GM12892 (cell line): ENCODE measurements around the gene MCM7.

ENCODE experiments used
- DNase-seq: peaks from one replicate; pipeline ENCODE4 v3.0.0; 2011; ENCODE audit not compliant: insufficient read length
- FAIRE-seq: peaks from 2 replicates; lab custom pipeline; 2011; peaks lifted over from hg19 to GRCh38; lab: Jason Lieb, UNC
- POLR2A ChIP-seq: IDR thresholded peaks from 2 replicates; pipeline ENCODE4 v1.6.1; 2011; ENCODE audit warnings: low read depth, low read length, control low read depth
- POLR2AphosphoS5 ChIP-seq: IDR thresholded peaks from 2 replicates; pipeline ENCODE4 v1.6.1; 2011; ENCODE audit warnings: low read depth, low read length, control low read depth
- TAF1 ChIP-seq: IDR thresholded peaks from 2 replicates; pipeline ENCODE4 v1.6.1; 2011; ENCODE audit warnings: low read depth, mild to moderate bottlenecking, control low read depth, low read length, borderline replicate concordance

The MCM7 gene

DNA sequence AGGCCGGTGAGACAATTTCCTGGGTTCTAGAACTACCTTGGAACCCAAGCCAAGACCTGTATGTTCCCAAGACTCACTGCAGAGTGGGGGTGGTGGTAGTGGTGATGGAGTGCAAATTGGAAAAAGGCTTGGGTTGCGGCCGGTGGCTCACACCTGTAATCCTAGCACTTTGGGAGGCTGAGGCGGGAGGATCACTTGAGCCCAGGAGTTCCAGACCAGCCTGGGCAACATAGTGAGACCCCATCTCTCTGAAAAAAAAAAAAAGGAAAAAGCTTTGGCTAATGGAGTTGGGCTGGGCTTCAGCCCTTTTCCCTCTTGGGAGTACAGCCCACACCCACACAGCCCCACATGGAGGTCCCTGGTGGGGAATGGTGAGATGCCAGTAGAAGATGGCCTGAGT, 4.3 kb upstream of the MCM7 start:
- FAIRE-seq: no peak
- no peak for DNase-seq
- no peak for TF ChIP-seq TAF1
- no peak for TF ChIP-seq POLR2A
- no peak for TF ChIP-seq POLR2AphosphoS5

GRCh38 chr7:100102950-100103840, 2.0 kb upstream of the MCM7 start:
- TF ChIP-seq POLR2A (no peak), POLR2AphosphoS5 (no peak), TAF1 (no peak)
- FAIRE-seq (no peak), DNase-seq (no peak)

DNA sequence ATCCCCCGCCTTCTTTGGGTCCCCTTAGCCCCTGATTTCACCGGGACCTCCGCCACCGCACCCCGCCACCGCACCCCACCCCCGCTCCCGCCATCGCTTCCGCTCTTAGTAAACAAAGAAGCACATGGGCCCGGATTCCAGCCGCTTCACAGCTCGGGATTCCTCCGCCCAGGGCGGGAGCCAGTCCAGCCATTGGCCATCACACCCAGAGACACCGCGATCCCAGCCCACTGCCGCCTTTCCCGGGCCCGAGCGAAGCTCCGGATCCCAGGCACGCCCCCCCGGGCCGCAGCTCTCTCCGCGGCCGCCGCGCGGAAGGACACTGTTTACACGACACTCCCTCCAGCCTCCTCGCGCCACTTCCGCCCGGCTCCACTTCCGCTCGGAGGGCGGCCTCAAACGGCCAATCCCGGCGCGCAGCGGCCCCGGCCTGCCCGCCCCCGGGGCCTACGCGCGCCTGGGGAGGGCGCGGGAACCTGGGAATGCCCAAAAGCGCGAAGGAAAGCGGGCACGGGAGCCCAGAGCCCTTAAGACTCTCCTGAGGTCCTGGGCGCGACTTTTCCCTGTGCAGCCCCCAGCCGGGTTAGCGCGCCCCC, 679 bp downstream of the MCM7 start:
- FAIRE-seq (peak; percentile 79), DNase-seq (peak; percentile 96)
- 0 out of 2 replicates have a peak, but pooled peaks have one; percentile 47 for TF ChIP-seq TAF1
- TF ChIP-seq POLR2A: peak; percentile 43
- TF ChIP-seq POLR2AphosphoS5: no peak

DNA sequence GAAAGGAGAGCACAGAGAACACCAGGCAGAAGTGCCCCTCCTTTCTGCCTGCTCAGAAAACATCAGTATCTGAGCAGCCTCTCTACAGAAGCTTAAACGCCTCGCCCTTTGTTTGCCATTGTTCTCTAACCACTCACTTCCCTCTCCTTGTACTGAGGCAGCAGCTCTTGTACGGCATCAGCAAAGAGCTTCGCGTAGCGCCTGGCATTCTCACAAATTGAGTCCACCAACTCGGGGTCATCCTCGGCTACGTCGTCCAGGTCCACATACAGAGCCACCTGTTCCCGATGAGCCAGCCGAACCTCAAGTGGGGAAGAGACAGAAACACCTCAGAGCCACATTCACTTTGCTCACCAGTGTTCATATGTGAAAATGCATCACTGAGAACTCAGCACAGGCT, 1.7 kb downstream of the MCM7 start:
- TF ChIP-seq TAF1 (no peak), POLR2AphosphoS5 (no peak), POLR2A (no peak)
- FAIRE-seq: no peak
- no peak for DNase-seq

DNA sequence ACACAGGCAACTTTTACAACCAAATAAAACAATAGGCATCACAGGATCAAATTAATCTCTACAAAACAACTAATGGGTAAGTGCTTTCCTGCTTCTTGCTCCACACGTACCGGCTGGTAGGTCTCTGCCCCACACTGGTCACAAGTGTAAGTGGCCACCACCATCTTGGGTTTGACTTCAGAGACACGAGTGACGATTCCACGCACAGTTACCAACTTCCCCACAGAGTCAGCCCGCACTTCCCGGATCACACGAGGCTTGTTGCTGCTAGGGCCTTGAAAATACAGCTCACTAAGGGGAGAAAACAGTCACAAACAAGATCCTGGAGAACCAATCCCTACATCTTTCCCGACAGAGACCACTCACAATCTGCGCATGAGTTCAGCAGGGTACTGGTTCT, 2.3 kb downstream of the MCM7 start:
- DNase-seq (no peak), FAIRE-seq (no peak)
- TF ChIP-seq POLR2A (0 out of 2 replicates have a peak, but pooled peaks have one; percentile 8), POLR2AphosphoS5 (no peak)

DNA sequence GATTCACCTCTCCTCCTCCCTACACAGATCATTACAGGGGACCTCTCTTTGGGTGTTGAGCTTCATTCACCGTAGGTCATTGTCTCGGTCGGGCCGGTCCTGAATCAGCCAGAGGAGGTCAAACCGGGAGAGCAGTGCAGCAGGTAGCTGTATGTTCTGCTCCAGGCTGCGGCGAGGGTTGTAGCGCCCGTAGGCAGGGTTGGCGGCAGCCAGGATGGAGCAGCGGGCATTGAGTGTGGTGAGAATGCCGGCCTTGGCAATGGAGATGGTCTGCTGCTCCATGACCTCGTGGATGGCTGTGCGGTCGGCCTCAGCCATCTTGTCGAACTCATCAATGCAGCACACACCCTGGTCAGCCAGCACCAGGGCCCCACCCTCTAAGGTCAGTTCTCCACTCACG, 5.5 kb downstream of the MCM7 start:
- FAIRE-seq (no peak), DNase-seq (no peak)

GRCh38 chr7:100095289-100095688, 5.9 kb downstream of the MCM7 start:
- DNase-seq (no peak), FAIRE-seq (no peak)
- TF ChIP-seq POLR2AphosphoS5: peak; percentile 12; the same call in 1 of the 2 replicates
- no peak for TF ChIP-seq POLR2A

More for the DNA sequence above, 5.5 kb downstream of the MCM7 start:
- TF ChIP-seq POLR2A (no peak; the same call in 1 of the 2 replicates), POLR2AphosphoS5 (no peak; the same call in 1 of the 2 replicates), TAF1 (no peak)

DNA sequence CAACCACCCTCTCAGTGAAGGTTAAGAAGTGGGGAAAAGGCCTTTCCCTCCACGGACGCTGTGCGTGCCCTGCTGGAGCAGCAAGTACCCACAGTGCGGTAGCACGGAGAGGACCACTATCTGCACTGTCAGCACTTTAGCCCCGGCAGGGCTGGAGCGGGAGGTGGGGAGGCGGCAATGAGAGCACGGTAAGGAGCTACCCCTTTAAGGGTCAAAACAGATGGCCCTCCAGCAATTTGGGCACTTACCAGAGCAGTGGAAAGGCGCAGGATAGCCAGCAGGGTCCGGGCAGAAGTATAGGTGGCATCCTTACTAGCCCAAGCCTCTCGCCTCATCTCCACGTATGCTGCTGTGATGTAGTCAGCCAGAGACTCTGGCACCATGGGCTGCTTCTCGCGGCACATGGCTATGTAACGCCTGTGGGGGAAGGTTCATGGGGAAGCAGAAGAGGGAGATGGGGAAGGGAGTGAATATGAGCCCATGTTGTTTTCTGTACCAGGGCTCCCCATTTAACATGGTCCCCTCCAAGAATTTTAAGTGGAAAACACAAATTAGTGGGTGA, 7.2 kb downstream of the MCM7 start:
- DNase-seq (no peak), FAIRE-seq (no peak)
- TF ChIP-seq POLR2AphosphoS5: peak; percentile 60
- no peak for TF ChIP-seq TAF1
- peak; percentile 64 for TF ChIP-seq POLR2A

DNA sequence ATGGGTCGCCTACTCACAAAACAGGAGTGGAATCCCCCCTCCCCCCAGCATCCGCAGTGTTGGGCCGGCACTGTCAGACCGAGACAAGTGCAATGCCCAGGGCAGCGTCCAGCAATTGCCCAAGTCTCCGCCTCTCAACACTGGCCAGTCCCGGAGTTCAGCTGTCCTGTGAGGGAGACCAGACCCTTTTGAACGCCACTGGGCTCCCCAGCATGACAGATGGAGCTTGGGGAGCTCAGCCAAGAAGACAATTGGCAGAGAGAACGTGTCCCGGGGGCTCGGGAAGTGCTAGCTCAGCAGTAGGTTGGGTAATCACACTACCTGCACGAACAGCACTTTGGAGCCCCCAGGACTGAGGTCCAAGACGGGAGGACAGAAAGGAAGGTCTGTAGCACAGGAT, 7.7 kb downstream of the MCM7 start:
- TF ChIP-seq POLR2AphosphoS5 (0 out of 2 replicates have a peak, but pooled peaks have one; percentile 17), POLR2A (no peak)
- DNase-seq: no peak
- no peak for FAIRE-seq

DNA sequence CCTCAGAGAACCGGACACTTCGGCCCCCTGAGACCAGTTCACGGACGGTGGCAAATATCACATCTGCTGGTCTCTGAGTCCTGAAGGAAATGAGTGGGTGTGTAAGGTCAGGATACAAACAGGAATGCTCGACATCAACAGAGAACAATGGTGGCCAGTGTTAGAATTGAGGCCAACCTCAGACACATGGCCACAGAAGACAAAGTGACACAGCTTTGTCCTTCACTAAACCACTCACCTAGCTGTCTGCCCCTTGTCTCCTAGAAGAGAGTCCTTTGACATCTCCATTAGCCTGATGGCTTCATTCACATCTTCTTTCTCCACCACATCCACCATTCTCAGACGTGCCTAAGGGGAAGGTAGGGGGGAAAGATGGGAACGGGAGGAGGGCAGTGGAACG, 8.1 kb downstream of the MCM7 start:
- DNase-seq (no peak), FAIRE-seq (no peak)
- no peak for TF ChIP-seq TAF1
- TF ChIP-seq POLR2AphosphoS5: peak; percentile 69; the same call in 1 of the 2 replicates
- TF ChIP-seq POLR2A: no peak

DNA sequence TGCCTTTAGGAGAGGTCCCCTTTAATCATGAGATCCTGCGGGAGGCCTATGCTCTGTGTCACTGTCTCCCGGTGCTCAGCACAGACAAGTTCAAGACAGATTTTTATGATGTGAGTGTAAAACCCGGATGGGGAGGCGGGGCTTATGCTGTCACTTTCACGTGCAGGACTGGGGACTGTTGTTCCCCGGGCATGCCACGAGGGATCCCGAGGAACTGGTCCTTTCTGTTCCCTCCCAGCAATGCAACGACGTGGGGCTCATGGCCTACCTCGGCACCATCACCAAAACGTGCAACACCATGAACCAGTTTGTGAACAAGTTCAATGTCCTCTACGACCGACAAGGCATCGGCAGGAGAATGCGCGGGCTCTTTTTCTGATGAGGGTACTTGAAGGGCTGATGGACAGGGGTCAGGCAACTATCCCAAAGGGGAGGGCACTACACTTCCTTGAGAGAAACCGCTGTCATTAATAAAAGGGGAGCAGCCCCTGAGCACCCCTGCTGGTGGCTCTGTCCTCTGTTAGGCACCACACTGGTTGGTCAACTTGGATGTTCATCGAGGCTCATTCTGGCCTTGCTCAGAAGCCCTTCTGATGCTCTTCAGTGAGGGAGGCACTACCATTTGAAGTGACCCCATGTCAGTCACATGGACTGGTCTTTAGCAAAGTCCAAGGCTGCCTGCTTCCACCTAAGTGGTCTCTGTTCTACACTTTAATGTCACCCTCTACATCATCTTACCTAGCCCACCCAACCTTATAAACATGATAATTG, 9.6 kb downstream of the MCM7 start:
- FAIRE-seq (no peak), DNase-seq (no peak)
- TF ChIP-seq TAF1: no peak
- peak; percentile 82 for TF ChIP-seq POLR2AphosphoS5
- TF ChIP-seq POLR2A: peak; percentile 90
